Tongue (tissue), 2 donors: ENCODE measurements around the gene SLC27A1. TPM values are rescaled to one million over a fixed set of nuclear protein-coding genes. Genes with fewer than 3 reads are reported as not detected.
"Not testable (repeated sequence)": the region's sequence is repeated elsewhere in the genome, so short reads cannot be mapped to it uniquely, and the experiment has no call there.

Source experiments
- DNase-seq: peaks from one replicate; pipeline ENCODE4 v3.0.0-alpha.2; 2015
- total RNA-seq: library from RNA; depleted of rRNA; stranded (reverse); fragments of >200 nt; gene quantifications from one replicate; pipeline ENCODE4 v1.2.3, GENCODE V29; 2014

The SLC27A1 gene
- total RNA-seq, 1 donor from 2014 or later, result 45.7 TPM

DNA sequence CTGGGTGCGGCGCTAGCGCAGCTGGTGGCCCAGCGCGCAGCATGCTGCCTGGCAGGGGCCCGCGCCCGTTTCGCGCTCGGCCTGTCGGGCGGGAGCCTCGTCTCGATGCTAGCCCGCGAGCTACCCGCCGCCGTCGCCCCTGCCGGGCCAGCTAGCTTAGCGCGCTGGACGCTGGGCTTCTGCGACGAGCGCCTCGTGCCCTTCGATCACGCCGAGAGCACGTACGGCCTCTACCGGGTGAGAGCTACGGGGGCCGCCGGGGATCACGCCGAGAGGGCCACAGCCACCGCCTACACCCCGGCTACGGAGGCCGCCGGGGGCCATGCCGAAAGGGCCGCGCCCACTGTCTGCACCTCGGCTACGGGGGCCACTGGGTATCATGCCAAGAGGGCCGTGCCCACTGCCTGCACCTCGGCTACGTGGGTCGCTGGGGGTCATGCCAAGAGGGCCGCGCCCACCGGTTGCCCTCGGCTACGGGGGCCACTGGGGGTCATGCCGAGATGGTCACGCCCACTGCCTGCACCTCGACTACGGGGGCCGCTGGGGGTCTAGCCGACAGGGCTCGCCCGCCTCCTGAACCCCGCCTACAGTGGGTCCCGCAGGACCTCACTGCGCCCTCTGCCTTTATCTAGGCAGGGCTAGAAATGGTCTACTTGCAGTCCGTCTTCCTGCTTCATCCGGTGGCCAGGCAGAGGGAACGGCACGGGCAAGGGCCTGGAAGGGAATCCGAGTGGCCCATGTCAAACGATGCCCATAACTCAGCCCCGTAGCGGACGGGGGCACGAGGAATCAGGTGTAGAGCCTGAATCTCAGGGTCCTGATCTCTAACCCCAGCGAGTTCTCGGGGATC is 41.6 kb downstream of the SLC27A1 start:
- DNase-seq, result peak; percentile 89

DNA sequence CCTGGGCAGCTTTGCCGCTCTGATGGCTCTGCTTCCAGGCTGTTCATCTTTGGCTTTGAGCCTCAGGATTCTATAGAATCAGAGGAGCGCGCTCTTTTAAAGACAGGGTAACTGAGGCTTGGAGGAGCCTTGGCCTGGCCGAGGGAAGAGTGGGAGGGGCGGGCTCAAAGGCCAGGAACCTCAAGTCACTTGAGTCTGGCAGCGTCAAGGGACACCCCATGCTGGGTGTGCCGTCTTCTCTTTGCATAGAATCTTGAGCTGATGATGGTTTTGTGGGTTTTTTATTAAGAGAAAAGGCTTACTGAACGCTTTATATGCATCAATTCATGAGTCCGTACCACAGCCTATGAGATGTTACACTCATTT is 42.2 kb downstream of the SLC27A1 start:
- DNase-seq, result no peak

DNA sequence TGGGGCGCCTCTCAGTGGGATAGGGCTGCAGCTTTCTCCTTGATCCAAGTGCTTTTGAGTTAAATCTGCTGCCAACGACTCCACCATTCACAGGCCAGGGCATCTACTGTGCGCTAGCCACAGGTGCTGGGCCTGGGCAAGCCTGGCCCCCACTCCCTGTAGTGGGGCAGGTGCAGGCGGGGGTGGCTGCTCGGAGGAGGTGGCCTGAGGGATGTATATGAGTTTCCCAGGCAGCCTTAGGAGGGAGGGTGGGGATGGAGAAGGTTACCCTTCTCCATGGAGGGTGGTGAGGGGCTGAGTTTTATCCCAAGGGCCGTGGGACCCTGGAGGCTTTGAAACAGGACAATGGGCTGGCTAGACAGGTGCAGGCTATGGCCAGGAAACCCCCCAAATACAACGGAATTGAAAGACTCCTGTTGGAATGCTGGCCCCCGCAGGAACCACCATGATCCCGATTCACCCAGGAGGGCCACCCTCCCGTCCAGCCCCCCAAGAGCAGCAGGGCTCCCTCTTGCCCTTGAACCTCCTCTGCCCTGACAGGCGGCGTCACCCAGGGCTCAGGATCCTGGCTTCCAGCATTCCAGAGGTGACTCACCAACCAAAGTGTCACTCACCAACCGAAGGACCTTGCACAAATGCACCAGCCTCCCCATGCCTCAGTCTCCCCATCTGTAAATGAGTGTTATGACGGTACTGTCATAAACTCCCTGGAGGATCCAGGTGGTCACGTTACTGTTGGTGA is 45.3 kb downstream of the SLC27A1 start:
- no peak for DNase-seq

DNA sequence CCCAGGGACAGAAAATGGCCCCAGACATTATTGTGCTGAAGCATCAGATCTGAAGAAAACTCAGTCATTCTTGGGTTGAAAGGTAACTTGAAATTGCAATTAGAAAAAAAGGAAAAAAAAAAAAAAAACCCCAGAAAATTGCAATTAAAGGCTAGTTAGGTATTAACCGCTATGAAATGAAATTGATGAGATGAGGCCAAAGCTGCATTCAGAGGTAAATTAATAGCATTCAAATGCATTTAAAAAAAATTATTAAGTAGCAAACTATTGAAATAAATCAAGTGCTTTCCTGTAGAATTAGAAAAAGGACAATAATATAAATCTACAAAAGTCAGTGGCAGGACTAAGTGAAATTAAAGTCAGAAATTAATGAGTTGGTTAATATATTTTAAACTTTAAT is 47.6 kb downstream of the SLC27A1 start:
- DNase-seq, result no peak

GRCh38 chr19:17518654-17519053 is 48.3 kb downstream of the SLC27A1 start:
- DNase-seq, result not testable (repeated sequence)

- no peak for DNase-seq
These were observed 49.6 kb downstream of the SLC27A1 start for GRCh38 chr19:17519967-17520366.

DNA sequence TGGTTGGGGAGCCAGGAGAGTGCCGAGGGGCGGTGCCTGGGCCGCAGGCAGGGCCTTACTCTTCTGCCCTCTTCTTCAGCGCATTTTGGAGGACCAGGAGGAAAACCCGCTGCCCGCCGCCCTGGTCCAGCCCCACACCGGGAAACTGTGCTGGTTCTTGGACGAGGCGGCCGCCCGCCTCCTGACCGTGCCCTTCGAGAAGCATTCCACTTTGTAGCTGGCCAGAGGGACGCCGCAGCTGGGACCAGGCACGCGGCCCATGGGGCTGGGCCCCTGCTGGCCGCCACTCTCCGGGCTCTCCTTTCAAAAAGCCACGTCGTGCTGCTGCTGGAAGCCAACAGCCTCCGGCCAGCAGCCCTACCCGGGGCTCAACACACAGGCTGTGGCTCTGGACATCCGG is 50.5 kb downstream of the SLC27A1 start:
- no peak for DNase-seq

GRCh38 chr19:17522988-17523872 is 52.9 kb downstream of the SLC27A1 start:
- DNase-seq, result peak; percentile 25

DNA sequence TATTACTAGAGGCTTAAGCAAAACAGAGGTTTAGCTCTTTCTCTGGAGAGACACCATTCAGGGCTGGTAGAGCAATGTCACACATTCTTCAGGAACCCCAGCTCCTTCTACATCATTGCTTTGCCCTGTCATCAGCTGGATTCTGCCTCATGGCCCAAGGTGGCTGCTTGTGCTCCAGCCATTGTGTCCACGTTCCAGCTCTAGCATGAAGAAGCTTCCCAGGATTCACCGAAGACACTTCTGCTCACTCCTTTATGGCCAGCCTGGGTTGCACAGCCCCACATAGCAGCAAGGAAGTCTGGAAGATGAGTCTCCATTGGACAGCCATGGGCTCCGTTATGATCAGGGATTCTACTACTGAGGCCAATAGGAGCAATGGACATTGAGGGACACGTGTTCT is 54.3 kb downstream of the SLC27A1 start:
- DNase-seq, result no peak

DNA sequence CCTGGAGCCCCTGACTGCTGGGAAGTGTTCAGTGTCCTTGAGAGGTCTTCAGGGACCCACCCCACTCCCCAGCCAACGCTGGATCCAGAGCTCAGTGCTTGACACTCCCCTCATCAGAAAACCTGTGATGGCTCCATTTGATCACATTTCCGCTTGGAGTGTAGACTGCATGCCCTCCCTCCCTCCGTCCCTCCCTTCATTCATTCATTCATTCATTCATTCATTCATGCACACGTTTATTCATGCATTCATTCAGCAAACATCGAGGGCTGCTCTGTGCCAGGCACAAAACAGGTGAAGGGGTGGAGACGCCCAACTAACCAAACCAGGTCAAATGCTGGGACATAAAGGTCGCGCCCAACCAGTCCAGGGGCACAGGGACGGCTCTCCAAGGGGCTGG is 54.8 kb downstream of the SLC27A1 start:
- DNase-seq, result no peak

DNA sequence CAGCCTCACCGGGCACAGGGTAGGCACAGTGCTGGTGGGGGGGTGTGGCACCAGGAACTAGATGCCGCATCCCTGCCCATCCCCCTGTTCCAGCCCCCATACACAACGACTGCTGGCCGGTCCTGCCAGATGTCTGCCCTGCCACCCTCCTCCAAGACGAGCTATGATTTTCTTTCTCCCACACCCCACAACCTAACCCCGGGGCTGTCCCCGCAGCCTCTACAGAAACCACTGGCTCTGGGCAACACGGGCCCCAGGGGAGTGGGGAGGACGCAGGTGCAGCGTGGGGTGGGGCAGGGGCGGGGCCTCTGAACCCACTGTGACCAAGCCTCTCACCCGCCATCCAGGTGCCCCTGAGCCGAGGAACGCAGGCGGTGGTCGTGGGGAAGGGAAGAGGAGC is 56.6 kb downstream of the SLC27A1 start:
- no peak for DNase-seq

GRCh38 chr19:17527326-17527725 is 57.0 kb downstream of the SLC27A1 start:
- DNase-seq, result no peak

GRCh38 chr19:17528610-17529009 is 58.3 kb downstream of the SLC27A1 start:
- DNase-seq, result no peak

GRCh38 chr19:17529239-17530158 is 59.2 kb downstream of the SLC27A1 start:
- no peak for DNase-seq

DNA sequence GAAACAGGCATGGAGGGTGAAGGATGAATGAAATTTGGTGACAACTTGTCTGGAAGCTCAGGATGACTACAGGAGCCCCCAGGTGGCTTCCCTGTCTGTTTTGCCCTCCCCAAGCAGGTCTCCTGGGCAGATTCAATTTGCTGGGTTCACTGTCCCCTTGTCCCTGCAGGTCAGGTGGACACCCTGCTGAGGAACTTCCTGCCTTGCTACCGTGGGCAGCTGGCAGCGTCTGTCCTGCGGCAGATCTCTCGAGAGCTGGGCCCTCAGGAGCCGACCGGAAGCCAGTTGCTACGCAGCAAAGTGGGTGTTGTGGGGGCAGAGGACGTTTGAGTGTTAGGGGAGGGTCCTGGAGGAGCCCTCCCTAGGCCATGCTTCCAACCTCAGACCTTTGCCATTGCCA is 60.3 kb downstream of the SLC27A1 start:
- no peak for DNase-seq

GRCh38 chr19:17532116-17532515 is 61.8 kb downstream of the SLC27A1 start:
- DNase-seq, result no peak

GRCh38 chr19:17532557-17532956 is 62.2 kb downstream of the SLC27A1 start:
- no peak for DNase-seq

- DNase-seq, result no peak
These were observed 64.4 kb downstream of the SLC27A1 start for GRCh38 chr19:17534767-17535166.

DNA sequence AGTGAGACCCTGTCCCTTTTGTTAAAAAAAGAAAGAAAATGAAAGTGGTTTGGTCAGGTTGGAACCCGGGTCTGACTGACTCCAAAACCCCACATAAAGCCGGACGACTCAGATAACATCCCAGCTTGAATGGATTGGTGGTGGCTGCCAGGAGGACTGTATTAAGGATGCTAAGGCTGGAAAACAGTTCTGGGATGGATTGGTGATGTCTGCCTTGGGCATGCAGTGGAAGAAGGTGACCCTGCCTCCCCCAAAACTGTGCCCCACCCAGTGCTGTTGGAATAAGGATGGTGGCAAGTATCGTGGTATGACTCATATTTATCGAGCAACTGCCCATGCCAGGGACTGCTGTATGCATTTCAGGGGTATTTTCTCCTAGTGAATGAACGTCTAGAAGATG is 66.6 kb downstream of the SLC27A1 start:
- DNase-seq, result no peak

DNA sequence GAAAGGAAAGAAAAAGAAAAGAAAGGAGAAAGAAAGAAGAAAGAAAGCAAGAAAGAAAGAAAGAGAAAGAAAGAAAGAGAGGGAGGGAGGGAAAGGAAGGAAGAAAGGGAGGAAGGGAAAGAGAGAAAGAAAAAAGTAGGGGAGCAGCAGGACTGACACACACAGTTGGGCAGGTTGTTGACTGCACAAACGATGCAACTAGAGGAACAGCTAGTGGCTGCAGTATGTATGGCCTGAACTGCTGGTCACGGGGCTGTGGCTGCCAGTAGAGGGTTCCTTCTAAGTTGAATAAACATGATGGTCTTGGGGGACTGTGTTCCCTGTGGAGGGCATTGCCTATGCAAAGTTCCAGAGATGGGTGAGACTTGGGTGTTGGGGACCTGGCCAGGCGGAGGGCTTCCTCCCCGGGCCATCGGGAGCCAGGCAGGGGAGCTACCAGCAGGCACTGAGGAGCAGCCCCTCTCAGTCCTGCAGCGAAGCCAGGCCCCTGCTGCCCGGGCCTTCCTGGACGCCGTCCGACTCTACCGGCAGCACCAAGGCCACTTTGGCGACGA is 68.4 kb downstream of the SLC27A1 start:
- DNase-seq, result no peak
